Endothelial cell of hepatic sinusoid (primary cell): Measurements from ENCODE around the gene PIK3CG.
"Not testable (repeated sequence)": the region's sequence is repeated elsewhere in the genome, so short reads cannot be mapped to it uniquely, and the experiment has no call there.

Source experiments
- in situ Hi-C: cut with HindIII; loops from 2 replicates; pipeline ENCODE4 v1.10.0; 2017; ENCODE audit warnings: low sequenced_read_pairs

PIK3CG gene

GRCh38 chr7:106927536-106927935 lies 62.5 kb downstream of the PIK3CG start:
- in situ Hi-C loops = no loop called here

GRCh38 chr7:106929616-106930015 lies 64.5 kb downstream of the PIK3CG start:
- in situ Hi-C loops = not testable (repeated sequence)

GRCh38 chr7:106936236-106936635 lies 71.2 kb downstream of the PIK3CG start:
- in situ Hi-C loops = no loop called here

- in situ Hi-C loops = not testable (repeated sequence)
Measured at GRCh38 chr7:106938122-106938521, 73.0 kb downstream of the PIK3CG start.

- in situ Hi-C loops = no loop called here
Measured at GRCh38 chr7:106938803-106939202, 73.7 kb downstream of the PIK3CG start.

- in situ Hi-C loops = no loop called here
Measured at GRCh38 chr7:106944035-106944665, 79.1 kb downstream of the PIK3CG start.

- in situ Hi-C loops = loop anchor here (5.0 kb wide), 1 partner anchor 205 kb away; no protein-coding TSS in a partner anchor
Measured at GRCh38 chr7:106947244-106947728, 82.2 kb downstream of the PIK3CG start.

- in situ Hi-C loops = no loop called here
Measured at GRCh38 chr7:106952001-106952657, 87.0 kb downstream of the PIK3CG start.

GRCh38 chr7:106952658-106953231 lies 87.7 kb downstream of the PIK3CG start:
- in situ Hi-C loops = no loop called here

GRCh38 chr7:106954840-106955239 lies 89.8 kb downstream of the PIK3CG start:
- in situ Hi-C loops = no loop called here

- in situ Hi-C loops = not testable (repeated sequence)
Measured at GRCh38 chr7:106955857-106956256, 90.8 kb downstream of the PIK3CG start.
